Karpas-422 (cell line): ENCODE data around the gene HSPG2. TPM values are rescaled to one million over a fixed set of nuclear protein-coding genes. Genes with fewer than 3 reads are reported as not detected.

ENCODE experiments used
- DNase-seq: peaks from one replicate; pipeline ENCODE4 v3.0.0-alpha.2; 2015
- H2AFZ ChIP-seq: fragments of 200-600 bp; sonication (generic); 2 replicates; pipeline ENCODE4 v1.6.1; 2014; ENCODE audit warnings: antibody characterized with exemption, low read length, mixed read lengths
- H3K27ac ChIP-seq: fragments of 200-600 bp; sonication (generic); 2 replicates; pipeline ENCODE4 v1.5.1; 2014; ENCODE audit warnings: mild to moderate bottlenecking, low read length, moderate library complexity
- H3K27me3 ChIP-seq: fragments of 200-600 bp; sonication (generic); 2 replicates; pipeline ENCODE4 v1.6.1; 2014; ENCODE audit warnings: low read length, mixed read lengths
- H3K36me3 ChIP-seq: fragments of 200-600 bp; sonication (generic); 2 replicates; pipeline ENCODE4 v1.6.1; 2014; ENCODE audit warnings: low read length, mixed read lengths; ENCODE audit not compliant: insufficient read depth
- H3K4me1 ChIP-seq: fragments of 200-600 bp; sonication (generic); 2 replicates; pipeline ENCODE4 v1.6.1; 2014; ENCODE audit warnings: mild to moderate bottlenecking, low read length, mixed read lengths
- H3K4me2 ChIP-seq: fragments of 200-600 bp; sonication (generic); 2 replicates; pipeline ENCODE4 v1.6.1; 2014; ENCODE audit warnings: low read length, low read depth, mild to moderate bottlenecking; ENCODE audit not compliant: poor library complexity, severe bottlenecking
- H3K4me3 ChIP-seq: fragments of 200-600 bp; sonication (generic); 2 replicates; pipeline ENCODE4 v1.5.1; 2014; ENCODE audit warnings: mild to moderate bottlenecking, antibody characterized with exemption, low read length, mixed read lengths
- H3K79me2 ChIP-seq: fragments of 200-600 bp; sonication (generic); 2 replicates; pipeline ENCODE4 v1.6.1; 2014; ENCODE audit warnings: mild to moderate bottlenecking, low read length, mixed read lengths
- H3K9ac ChIP-seq: fragments of 200-600 bp; sonication (generic); 2 replicates; pipeline ENCODE4 v1.6.0; 2014; ENCODE audit warnings: low read length
- H3K9me2 ChIP-seq: fragments of 200-600 bp; sonication (generic), shearing (Covaris generic); replicated peaks from 2 replicates; pipeline ENCODE4 v1.6.0; 2014; ENCODE audit warnings: mild to moderate bottlenecking, low read length, moderate library complexity; ENCODE audit not compliant: insufficient read depth
- H3K9me3 ChIP-seq: fragments of 300-700, 200-600 bp; sonication (generic); 2 replicates; pipeline ENCODE4 v1.6.1; 2014; ENCODE audit warnings: low read length, mixed read lengths
- H4K20me1 ChIP-seq: fragments of 200-600 bp; sonication (generic); 2 replicates; pipeline ENCODE4 v1.6.1; 2014; ENCODE audit warnings: mild to moderate bottlenecking, antibody characterized with exemption, low read length, low read depth; ENCODE audit not compliant: insufficient read depth
- total RNA-seq: library from RNA; depleted of rRNA; stranded (reverse); fragments of >200 nt; shearing (Covaris generic); gene quantifications from 2 replicates; pipeline ENCODE4 v1.2.3, GENCODE V29; 2014; ENCODE audit warnings: low replicate concordance

The HSPG2 gene
- total RNA-seq, 1 experiment from 2014 or later = not detected

- no peaks in the 10 kb centered on the region for H3K79me2 ChIP-seq
- H3K9ac ChIP-seq = no peak overlapping the region
Measured at GRCh38 chr1:21874778-21875547, 62.1 kb downstream of the HSPG2 start.

GRCh38 chr1:21874328-21874727 lies 62.8 kb downstream of the HSPG2 start:
- Histone ChIP-seq H3K27me3 (no peaks in the 10 kb centered on the region), H3K4me2 (no peak overlapping the region), H3K79me2 (no peaks in the 10 kb centered on the region), H2AFZ (no peak overlapping the region), H3K9me3 (no peaks in the 10 kb centered on the region), H3K4me1 (no peaks in the 10 kb centered on the region), H3K4me3 (no peak overlapping the region), H3K9me2 (no peaks in the 10 kb centered on the region), H3K27ac (no peak overlapping the region), H4K20me1 (no peaks in the 10 kb centered on the region), H3K36me3 (no peaks in the 10 kb centered on the region), H3K9ac (no peak overlapping the region)
- DNase-seq = no peak

More at GRCh38 chr1:21874778-21875547, 62.1 kb downstream of the HSPG2 start:
- Histone ChIP-seq H3K4me3 (no peak overlapping the region), H3K9me2 (no peaks in the 10 kb centered on the region), H3K27me3 (no peaks in the 10 kb centered on the region), H4K20me1 (no peaks in the 10 kb centered on the region), H3K27ac (no peak overlapping the region), H3K36me3 (no peaks in the 10 kb centered on the region), H3K4me1 (no peaks in the 10 kb centered on the region), H3K9me3 (no peaks in the 10 kb centered on the region), H2AFZ (no peak overlapping the region), H3K4me2 (no peak overlapping the region)
- no peak for DNase-seq

- Histone ChIP-seq H3K4me3 (no peak overlapping the region), H3K4me1 (no peaks in the 10 kb centered on the region), H3K27ac (no peak overlapping the region), H3K27me3 (no peaks in the 10 kb centered on the region), H3K79me2 (no peaks in the 10 kb centered on the region), H2AFZ (no peak overlapping the region), H3K9me2 (no peaks in the 10 kb centered on the region), H4K20me1 (no peaks in the 10 kb centered on the region), H3K4me2 (no peak overlapping the region), H3K9me3 (no peaks in the 10 kb centered on the region), H3K9ac (no peak overlapping the region), H3K36me3 (no peaks in the 10 kb centered on the region)
- no peak for DNase-seq
Measured at GRCh38 chr1:21873761-21874160, 63.3 kb downstream of the HSPG2 start.

DNA sequence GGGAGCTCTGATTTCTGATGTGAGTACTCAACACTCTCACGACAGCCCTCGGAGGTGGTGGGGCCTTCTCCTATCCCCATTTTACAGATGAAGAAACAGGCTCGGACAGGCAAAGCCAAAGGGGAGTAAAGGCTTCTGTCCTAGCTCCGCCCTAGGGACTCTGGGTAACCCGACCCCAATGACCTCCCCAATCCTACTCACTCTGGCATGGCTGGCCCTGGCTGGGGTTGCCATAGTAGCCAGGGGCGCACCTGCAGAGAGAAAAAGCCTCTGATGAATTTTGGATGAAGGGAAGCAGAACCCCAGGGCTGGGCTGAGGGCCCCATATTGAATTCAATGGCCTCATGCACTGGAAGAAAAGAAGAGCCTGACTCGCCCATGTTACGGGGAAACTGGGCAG lies 63.9 kb downstream of the HSPG2 start:
- Histone ChIP-seq H3K79me2 (no peaks in the 10 kb centered on the region), H3K36me3 (no peaks in the 10 kb centered on the region), H3K9ac (no peak overlapping the region), H3K9me2 (no peaks in the 10 kb centered on the region), H3K4me2 (no peak overlapping the region), H3K4me3 (no peak overlapping the region), H3K9me3 (no peaks in the 10 kb centered on the region), H3K27me3 (no peaks in the 10 kb centered on the region), H4K20me1 (no peaks in the 10 kb centered on the region), H3K27ac (no peak overlapping the region), H3K4me1 (no peaks in the 10 kb centered on the region), H2AFZ (no peak overlapping the region)
- no peak for DNase-seq

DNA sequence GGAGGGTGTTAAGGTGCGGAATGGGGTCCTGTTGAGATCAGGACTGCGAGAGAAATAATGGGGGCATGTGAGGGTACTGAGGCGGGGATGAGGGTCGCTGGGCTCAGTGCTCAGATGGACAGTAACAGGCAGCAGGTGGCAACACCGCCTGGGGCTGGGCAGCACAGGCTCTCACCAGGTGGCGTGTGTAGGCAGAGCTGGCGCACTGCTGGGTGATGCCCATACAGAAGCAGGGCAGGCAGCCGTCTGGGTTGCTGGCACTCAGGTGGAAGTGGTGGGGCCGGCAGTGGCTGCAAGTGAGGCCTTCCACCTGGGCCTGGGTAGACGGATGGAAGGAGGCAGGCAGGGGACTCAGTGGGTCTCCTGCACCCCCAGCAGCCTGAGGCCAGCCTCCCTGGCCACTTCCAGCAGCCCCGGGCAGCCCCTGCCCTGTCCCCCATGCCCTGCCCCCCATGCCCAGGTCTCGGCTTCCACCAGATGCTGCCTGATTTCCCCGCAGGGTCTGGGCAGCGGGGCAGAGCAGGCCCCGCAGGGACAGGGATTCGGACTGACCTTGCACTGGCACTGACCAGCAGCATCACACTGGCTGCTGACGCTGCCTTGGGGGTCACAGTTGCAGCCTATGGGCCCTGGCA lies 64.5 kb downstream of the HSPG2 start:
- no peak overlapping the region for H3K4me3 ChIP-seq
- DNase-seq = no peak
- H3K27ac ChIP-seq = no peak overlapping the region
- no peaks in the 10 kb centered on the region for H3K27me3 ChIP-seq
- H3K79me2 ChIP-seq = no peaks in the 10 kb centered on the region
- H3K9me3 ChIP-seq = no peaks in the 10 kb centered on the region
- no peak overlapping the region for H3K9ac ChIP-seq
- no peaks in the 10 kb centered on the region for H4K20me1 ChIP-seq
- H3K4me2 ChIP-seq = no peak overlapping the region
- H3K36me3 ChIP-seq = no peaks in the 10 kb centered on the region
- no peaks in the 10 kb centered on the region for H3K9me2 ChIP-seq
- no peak overlapping the region for H2AFZ ChIP-seq
- no peaks in the 10 kb centered on the region for H3K4me1 ChIP-seq

GRCh38 chr1:21871943-21872342 lies 65.2 kb downstream of the HSPG2 start:
- DNase-seq = no peak
- no peaks in the 10 kb centered on the region for H3K79me2 ChIP-seq
- H3K27ac ChIP-seq = no peak overlapping the region
- H3K9ac ChIP-seq = no peak overlapping the region
- no peak overlapping the region for H2AFZ ChIP-seq
- H3K27me3 ChIP-seq = no peaks in the 10 kb centered on the region
- no peak overlapping the region for H3K4me2 ChIP-seq
- H3K36me3 ChIP-seq = no peaks in the 10 kb centered on the region
- no peaks in the 10 kb centered on the region for H3K4me1 ChIP-seq
- no peak overlapping the region for H3K4me3 ChIP-seq
- no peaks in the 10 kb centered on the region for H3K9me2 ChIP-seq
- no peaks in the 10 kb centered on the region for H4K20me1 ChIP-seq
- no peaks in the 10 kb centered on the region for H3K9me3 ChIP-seq

GRCh38 chr1:21870611-21871010 lies 66.5 kb downstream of the HSPG2 start:
- H3K9me3 ChIP-seq = no peaks in the 10 kb centered on the region
- no peaks in the 10 kb centered on the region for H3K36me3 ChIP-seq
- no peak overlapping the region for H3K9ac ChIP-seq
- no peaks in the 10 kb centered on the region for H3K9me2 ChIP-seq
- H3K4me2 ChIP-seq = no peak overlapping the region
- H2AFZ ChIP-seq = no peak overlapping the region
- DNase-seq = no peak
- H3K79me2 ChIP-seq = no peaks in the 10 kb centered on the region
- H3K27me3 ChIP-seq = no peaks in the 10 kb centered on the region
- no peak overlapping the region for H3K4me3 ChIP-seq
- H3K4me1 ChIP-seq = no peaks in the 10 kb centered on the region
- no peaks in the 10 kb centered on the region for H4K20me1 ChIP-seq
- H3K27ac ChIP-seq = no peak overlapping the region

- H3K27me3 ChIP-seq = no peaks in the 10 kb centered on the region
- no peak overlapping the region for H2AFZ ChIP-seq
- H3K4me3 ChIP-seq = no peak overlapping the region
- H3K79me2 ChIP-seq = no peaks in the 10 kb centered on the region
- DNase-seq = no peak
- no peaks in the 10 kb centered on the region for H3K9me2 ChIP-seq
- H3K9me3 ChIP-seq = no peaks in the 10 kb centered on the region
- H3K9ac ChIP-seq = no peak overlapping the region
- H4K20me1 ChIP-seq = no peaks in the 10 kb centered on the region
- no peaks in the 10 kb centered on the region for H3K4me1 ChIP-seq
- no peak overlapping the region for H3K27ac ChIP-seq
- no peak overlapping the region for H3K4me2 ChIP-seq
- H3K36me3 ChIP-seq = no peaks in the 10 kb centered on the region
Measured at GRCh38 chr1:21869620-21870121, 67.4 kb downstream of the HSPG2 start.
